Measurements from ENCODE around the gene DCAF8.

Gene DCAF8

GRCh38 chr1:160177231-160177630 is 85.1 kb downstream of the DCAF8 start:
- H3K4me3 ChIP-seq (ENCODE audit: low read depth, low read length), result no peak overlapping the region
- no peaks in the 10 kb centered on the region for H3K9me3 ChIP-seq (ENCODE audit: severe bottlenecking)
- no peak for TF ChIP-seq CTCF (IDR thresholded peaks at IDR 0.05; ENCODE audit: low read depth, low read length)
- H3K36me3 ChIP-seq, result no peaks in the 10 kb centered on the region
- peak; percentile 89 for DNase-seq
- no peaks in the 10 kb centered on the region for H3K27me3 ChIP-seq (ENCODE audit: insufficient read depth, low read depth, severe bottlenecking)
- peak overlapping the region; percentile 63 for H3K27ac ChIP-seq

- no peak for TF ChIP-seq CTCF (IDR thresholded peaks at IDR 0.05; ENCODE audit: low read depth, low read length)
- Histone ChIP-seq H3K4me3 (ENCODE audit: low read depth, low read length) (no peak overlapping the region), H3K9me3 (ENCODE audit: severe bottlenecking) (no peaks in the 10 kb centered on the region)
Observed at GRCh38 chr1:160171980-160172379, 90.4 kb downstream of the DCAF8 start.

DNA sequence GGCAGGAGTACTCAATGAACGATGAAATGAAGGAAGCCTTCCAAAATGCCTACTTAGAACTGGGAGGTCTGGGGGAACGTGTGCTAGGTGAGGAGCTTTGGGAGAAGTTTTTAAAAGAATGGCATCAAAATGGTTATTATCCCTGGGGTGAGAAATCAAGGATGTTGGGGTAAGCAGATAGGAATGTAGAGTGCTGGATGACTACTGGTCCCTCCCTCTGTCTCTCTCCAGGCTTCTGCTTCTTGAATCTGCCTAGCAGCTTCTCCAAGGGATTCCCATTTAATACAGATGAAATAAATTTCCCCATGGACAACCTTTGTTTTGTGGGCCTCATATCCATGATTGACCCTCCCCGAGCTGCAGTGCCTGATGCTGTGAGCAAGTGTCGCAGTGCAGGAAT is 91.0 kb downstream of the DCAF8 start:
- no peaks in the 10 kb centered on the region for H3K9me3 ChIP-seq (ENCODE audit: severe bottlenecking)
- H3K4me3 ChIP-seq (ENCODE audit: low read depth, low read length), result no peak overlapping the region
- no peaks in the 10 kb centered on the region for H3K27me3 ChIP-seq (ENCODE audit: insufficient read depth, low read depth, severe bottlenecking)
- H3K36me3 ChIP-seq, result no peaks in the 10 kb centered on the region
- no peak overlapping the region for H3K27ac ChIP-seq
- no peak for TF ChIP-seq CTCF (IDR thresholded peaks at IDR 0.05; ENCODE audit: low read depth, low read length)
- DNase-seq, result no peak

More at GRCh38 chr1:160171980-160172379, 90.4 kb downstream of the DCAF8 start:
- Histone ChIP-seq H3K27ac (no peak overlapping the region), H3K27me3 (ENCODE audit: insufficient read depth, low read depth, severe bottlenecking) (no peaks in the 10 kb centered on the region), H3K36me3 (no peaks in the 10 kb centered on the region)
- no peak for DNase-seq

DNA sequence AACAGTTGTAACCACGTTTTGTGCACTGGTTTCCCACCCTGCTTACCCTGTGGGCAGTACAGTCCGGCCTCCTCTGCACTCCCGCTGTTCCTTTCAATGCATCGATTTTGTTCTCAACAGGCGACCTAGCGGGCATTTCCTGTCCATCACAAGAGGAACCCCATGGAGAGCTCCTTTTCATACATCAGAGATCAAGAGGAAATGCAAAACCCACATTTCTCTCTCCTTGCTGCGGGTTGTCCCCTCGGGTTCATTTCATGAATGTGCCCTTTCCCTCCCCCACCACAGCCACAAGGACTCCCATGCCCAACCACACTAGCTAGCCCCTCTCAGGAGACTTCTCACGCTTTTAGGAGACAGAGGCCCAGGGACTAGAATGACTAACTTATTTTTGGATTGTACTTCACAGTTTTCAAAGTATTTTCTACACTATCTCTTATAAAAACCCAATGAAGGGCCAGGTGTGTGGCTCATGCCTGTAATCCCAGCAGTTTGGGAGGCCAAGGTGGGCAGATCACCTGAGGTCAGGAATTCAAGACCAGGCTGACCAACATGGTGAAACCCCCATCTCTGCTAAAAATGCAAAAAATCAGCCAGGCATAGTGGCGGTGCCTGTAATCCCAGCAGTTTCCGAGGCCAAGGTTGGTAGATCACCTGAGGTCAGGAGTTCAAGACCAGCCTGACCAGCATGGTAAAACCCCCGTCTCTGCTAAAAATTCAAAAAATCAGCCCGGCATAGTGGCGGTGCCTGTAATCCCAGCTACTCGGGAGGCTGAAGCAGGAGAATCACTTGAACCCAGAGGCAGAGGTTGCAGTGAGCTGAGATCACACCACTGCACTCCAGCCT is 92.6 kb downstream of the DCAF8 start:
- no peak for DNase-seq
- H3K36me3 ChIP-seq, result no peaks in the 10 kb centered on the region
- no peaks in the 10 kb centered on the region for H3K27me3 ChIP-seq (ENCODE audit: insufficient read depth, low read depth, severe bottlenecking)
- no peaks in the 10 kb centered on the region for H3K9me3 ChIP-seq (ENCODE audit: severe bottlenecking)
- no peak overlapping the region for H3K27ac ChIP-seq
- H3K4me3 ChIP-seq (ENCODE audit: low read depth, low read length), result no peak overlapping the region
- TF ChIP-seq CTCF (IDR thresholded peaks at IDR 0.05; ENCODE audit: low read depth, low read length), result no peak

- no peak for DNase-seq
- Histone ChIP-seq H3K27ac (no peak overlapping the region), H3K4me3 (ENCODE audit: low read depth, low read length) (no peak overlapping the region), H3K27me3 (ENCODE audit: insufficient read depth, low read depth, severe bottlenecking) (no peaks in the 10 kb centered on the region), H3K36me3 (no peaks in the 10 kb centered on the region), H3K9me3 (ENCODE audit: severe bottlenecking) (no peaks in the 10 kb centered on the region)
- 0 out of 2 replicates have a peak, but pooled peaks have one; percentile 16 for TF ChIP-seq CTCF (IDR thresholded peaks at IDR 0.05; ENCODE audit: low read depth, low read length)
Observed at GRCh38 chr1:160168609-160169369, 93.6 kb downstream of the DCAF8 start.

Measured in WERI-Rb-1 (cell line).